ENCODE data around the gene HIVEP1.
A peak's percentile ranks its signal among the peaks of the same experiment; 100 is the strongest.

HIVEP1 gene

DNA sequence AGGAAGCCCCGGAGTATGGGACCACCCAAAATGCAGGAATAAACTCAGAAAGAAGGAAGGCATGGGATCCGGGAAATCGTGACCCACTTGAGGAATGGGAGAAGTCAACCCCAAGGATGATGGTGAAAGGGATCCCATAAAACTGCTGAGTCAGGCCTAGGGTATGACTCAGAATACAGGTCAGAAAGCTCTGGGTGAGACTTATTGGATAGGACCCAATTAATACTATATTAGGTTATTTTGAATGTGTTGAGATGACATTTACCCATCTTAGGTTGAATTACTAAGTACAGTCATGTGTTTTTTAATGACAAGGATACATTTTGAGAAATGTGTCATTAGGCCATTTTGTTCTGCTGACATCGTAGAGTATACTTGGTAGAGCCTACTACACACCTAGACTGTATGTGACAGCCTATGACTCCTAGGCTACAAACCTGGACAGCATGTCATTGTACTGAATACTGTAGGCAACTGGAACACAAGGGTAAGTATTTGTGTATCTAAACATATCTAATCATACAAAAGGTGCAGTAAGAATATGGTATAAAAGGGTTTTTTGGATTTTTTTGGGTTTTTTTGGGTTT lies 17.1 kb upstream of the HIVEP1 start:
- DNase-seq (ENCODE audit: low read depth in 2 of 2), result no peak

DNA sequence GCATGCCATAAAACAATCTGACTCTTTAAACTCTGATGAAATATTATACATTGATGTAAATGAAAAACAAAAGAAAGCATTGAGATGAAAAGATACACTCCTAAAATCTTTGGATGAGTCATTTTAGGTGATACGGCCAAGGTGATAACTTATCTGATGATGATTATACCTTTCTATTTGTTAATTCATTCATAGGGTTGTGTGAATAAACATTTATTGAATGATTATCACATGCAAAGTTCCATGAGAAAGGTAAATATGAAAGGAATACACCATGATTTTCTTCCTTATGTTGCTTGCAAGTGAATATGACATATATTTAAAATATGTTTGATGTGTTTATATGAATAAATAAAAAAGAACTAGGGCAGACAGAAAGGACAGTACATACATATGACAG lies 15.4 kb upstream of the HIVEP1 start:
- no peak for DNase-seq (ENCODE audit: low read depth in 2 of 2)

DNA sequence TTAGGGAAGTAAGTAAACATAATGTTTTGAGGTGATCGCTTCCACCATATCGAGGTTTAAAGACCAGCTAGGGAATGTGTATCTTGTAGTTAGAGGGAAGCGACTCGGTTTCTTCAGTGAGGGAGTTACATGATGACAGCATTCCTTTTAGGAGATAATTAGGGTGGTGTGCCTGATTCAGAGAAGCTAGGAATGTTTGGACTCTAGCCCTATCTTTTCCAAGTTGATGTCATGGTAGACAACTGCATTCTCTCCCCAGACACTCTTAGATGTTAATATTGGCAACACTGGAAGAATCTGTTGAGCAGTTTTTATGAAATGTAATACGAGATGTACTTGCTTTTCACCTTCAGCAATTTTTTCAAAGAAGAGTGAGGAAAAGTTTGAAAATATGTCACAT lies 12.9 kb upstream of the HIVEP1 start:
- DNase-seq (ENCODE audit: low read depth in 2 of 2), result no peak

DNA sequence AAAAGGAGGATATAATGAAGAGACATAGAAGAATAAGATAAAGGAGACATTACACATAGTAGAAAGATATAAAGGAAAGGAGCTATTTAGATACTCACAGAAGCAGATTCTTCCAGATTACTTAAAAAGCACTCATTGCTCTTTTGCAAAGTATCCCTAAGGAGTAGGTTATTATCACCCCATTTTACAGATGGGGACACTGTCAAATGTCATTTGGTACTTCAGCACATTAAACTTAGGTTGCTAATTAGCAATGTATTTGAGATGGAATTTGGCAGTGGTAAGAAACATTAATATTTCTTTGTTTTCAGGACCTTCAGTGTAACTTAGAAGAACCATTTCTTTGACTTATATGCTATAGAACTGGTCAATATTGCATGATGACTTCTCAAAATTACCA lies 11.9 kb upstream of the HIVEP1 start:
- no peak for DNase-seq (ENCODE audit: low read depth in 2 of 2)

DNA sequence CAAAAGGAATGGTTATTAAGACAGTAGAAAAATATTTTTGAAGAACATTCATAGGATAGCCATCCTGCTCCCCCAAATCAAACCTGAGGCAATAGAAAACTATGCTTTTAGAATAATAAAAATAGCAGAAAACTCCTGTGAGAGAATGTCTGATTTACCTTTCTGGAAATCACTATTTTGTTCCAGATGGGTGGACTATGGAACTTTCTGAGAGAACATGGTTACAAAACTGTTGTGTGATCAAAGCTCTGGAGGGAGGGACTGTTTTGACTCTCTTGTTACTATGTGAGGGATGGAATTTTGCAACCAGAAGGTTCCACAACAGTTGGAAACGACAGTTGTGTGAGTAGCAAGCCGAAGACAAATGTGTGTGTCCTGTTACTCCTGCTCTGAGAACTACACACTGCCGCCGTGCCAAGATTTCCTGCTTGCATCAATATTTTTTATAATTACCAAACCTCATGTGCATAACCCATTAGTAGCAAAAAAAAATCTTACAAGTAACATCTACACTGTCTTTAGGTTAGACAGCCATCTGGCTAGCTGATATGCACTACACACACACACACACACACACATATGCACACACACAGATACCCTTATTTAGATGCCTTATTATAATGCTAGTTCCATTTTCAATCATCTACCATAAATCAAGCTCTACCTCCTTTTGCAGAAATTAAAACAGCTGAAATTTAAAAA lies 11.0 kb upstream of the HIVEP1 start:
- DNase-seq (ENCODE audit: low read depth in 2 of 2), result no peak

DNA sequence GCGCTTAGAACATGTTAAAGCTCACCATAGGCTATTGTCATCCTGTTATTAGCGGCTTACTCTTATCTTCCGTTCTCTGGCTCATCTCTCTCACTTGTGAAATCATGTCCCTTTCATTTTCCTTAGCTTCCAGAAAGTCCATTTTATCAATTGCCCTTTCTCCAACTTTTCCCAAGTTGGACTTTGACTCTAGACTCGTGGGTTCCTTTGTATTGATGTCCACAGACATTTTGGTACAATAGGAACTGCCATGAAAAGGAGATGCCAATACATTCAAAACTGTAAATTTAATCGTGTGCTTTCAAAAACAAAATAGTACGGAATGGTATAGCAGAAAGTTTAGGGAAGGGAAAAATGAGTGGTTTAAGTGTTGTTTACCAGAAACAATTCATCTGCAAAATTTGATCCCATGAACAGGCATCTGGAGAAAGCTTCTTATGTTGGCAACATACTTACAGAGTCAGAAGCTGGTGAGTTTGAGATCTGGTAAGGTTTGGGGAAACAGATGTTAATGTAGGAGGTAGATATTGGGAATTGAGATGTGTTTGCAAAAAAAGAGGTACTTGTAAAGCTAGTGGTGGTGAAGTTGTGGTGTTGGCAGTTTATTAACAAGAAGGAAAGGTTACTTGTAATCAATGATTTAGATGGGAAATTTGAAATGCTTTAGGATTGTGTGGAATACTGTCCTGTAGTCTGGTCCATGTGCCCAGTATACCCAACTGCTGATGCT lies 10.2 kb upstream of the HIVEP1 start:
- DNase-seq (ENCODE audit: low read depth in 2 of 2), result no peak

DNA sequence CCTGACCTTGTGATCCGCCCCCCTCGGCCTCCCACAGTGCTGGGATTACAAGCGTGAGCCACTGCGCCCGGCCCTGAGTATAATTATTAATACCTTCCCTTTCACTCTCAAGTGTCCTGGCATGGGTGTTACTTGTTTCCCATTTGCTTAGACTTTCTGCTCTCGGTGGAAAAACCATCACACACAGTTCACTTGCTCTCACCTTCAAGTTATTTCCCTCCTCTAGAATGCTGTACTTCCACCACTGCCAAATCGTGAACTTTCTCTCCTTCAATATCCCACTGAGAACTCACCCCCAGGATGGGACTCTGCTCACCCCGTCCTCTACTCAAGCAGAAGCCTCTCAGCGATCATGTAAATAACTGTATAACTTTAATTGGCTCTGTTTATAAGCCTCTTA lies 4.6 kb upstream of the HIVEP1 start:
- no peak for DNase-seq (ENCODE audit: low read depth in 2 of 2)

DNA sequence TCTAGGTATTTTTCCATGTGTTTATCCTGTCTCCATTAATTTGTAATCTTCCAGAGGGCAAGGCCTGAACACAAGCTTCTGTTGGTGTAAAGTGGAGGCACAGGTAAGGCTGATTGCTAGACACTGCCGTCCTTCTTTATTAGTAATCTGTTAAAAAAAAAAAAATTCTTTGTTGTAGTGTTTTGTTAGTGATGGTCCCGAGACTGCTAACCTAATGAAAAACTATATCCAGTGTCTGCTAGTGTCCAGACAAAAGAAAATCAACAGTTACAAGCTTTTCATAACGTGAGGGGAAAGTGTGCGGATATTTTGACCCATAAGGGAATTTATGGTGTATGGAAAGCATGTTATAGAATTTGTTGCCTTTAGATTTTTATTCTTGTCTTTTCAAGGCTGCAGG lies 4.2 kb upstream of the HIVEP1 start:
- DNase-seq (ENCODE audit: low read depth in 2 of 2), result no peak

DNA sequence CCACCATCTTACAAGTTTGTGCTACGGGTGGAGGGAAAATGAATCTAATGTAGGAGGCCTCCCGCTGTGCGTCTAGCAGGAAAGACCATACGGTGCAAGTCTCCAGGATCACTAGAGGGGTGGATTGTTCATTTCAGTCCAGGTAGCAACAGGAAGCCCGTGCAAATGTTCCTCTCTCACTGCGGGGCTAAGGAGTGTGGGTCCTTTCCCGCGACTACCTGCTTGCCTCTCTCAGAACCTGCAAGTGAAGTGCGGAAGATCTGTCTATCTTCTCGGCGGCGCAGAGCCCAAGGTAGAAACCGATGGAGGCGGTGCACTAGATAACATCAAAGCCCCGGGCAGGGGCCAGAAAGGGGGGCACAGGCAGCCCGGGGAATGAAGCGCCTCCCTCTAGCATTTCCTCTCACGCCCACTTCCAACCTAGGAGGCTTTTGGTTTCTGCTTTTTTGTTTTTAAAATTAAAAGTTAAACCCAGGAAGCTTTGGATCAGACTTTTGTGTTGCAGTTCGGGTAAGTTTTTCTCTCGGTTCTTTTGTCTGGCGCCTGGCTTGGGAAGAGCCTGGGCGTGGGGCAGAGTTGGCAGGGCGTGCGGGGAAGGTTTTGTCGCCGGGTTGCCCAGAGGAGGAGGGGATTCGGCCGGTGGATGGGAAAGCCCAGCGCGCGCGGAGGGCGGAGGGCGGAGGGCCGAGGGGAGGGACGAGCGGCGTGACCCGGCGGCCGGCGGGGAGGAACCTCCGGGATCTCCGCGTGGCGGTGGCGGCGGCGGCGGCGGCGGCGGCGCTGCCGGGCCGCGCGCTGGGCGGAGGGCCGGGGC lies 3.5 kb upstream of the HIVEP1 start:
- DNase-seq (ENCODE audit: low read depth in 2 of 2), result peak; percentile 69 to 70

DNA sequence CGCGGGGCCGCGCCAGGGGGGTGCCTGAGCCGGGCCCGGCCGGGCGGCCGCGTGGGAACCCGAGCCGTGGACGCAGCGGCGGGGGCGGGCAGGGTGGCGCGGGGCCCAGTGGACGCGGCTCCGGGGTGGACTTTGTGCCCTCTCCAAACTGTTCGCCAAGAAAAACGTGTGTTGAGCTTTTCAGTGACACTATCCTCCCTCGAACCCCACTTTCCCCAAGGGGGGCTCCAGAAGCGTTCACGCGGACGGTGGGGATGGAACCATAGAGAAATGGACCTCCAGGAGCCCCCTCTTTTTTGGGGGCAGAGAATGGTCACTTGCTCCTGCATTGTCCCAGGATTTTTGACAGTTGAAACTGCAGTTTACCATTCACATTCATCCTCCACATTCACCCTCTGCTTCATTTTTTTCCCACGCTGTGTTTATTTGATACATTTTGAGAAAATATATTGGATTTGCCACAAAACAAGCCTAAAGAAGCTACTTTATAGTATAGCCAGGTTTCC lies 2.9 kb upstream of the HIVEP1 start:
- no peak for DNase-seq (ENCODE audit: low read depth in 2 of 2)

DNA sequence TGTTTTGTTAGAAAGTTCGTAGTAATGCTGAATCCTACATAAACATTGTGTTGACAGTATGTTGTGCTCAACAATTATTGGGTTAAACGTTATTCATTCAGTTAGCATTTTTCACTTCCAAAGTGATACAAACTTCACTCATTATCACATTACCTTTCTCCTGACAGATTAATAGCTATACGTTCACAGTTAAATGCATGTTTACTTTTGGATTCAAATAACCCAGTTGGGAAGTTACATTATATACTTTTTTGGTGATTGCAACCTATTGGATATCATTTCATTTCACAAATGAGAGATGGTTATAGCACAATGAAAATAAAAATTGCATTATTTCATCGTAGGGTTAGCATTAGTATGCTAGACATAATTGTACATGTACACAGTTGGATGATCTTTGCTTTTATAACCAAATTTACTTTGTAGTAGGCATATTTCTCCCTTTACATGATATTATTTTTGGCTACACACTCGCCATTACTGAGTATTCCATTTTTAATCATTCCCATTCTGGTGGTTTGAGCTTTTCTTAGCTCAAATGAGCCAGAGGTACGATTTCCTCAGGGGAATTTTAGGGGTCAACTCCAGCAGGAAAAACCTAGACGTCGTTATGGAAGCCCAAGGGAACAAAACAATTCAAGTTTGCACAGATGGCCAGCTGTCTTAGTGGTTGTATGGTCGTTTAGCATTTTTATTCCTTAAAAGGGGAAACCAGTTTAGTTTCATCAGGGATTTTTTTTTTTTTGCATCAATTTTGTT lies 2.1 kb upstream of the HIVEP1 start:
- DNase-seq (ENCODE audit: low read depth in 2 of 2), result no peak

DNA sequence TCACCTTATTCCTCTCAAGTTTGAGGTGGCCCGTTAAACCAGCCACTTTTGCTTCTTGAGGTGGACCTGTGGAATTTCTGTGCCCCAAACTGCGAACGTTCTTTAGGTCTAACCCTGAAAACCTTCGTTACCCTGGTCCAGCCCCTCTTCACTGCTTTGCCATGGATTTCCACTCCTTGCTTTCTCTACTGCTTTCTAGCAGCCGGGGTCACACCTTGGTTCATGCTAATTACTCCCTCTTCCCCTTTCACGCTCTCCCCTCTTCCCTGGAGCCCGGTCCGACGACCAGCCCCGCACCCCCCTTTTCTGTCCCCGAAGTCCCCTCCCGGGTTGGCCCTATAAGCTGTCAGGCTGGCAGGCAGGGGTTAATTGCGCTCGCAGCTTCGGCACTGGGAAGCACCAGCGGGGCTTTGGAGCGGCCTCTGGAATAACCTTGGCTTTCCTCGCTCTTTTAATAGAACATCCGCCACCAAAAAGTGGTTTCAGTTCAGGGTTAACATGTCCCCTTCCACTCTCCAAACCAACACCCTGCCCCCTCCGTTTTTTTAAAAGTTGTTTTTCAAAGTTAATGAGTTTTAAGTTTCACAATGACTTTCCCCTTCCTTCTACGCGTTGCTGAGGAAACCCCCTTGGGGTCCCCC lies 1.4 kb upstream of the HIVEP1 start:
- peak in 1 of 2 donors; percentile 27 for DNase-seq (ENCODE audit: low read depth in 2 of 2)

DNA sequence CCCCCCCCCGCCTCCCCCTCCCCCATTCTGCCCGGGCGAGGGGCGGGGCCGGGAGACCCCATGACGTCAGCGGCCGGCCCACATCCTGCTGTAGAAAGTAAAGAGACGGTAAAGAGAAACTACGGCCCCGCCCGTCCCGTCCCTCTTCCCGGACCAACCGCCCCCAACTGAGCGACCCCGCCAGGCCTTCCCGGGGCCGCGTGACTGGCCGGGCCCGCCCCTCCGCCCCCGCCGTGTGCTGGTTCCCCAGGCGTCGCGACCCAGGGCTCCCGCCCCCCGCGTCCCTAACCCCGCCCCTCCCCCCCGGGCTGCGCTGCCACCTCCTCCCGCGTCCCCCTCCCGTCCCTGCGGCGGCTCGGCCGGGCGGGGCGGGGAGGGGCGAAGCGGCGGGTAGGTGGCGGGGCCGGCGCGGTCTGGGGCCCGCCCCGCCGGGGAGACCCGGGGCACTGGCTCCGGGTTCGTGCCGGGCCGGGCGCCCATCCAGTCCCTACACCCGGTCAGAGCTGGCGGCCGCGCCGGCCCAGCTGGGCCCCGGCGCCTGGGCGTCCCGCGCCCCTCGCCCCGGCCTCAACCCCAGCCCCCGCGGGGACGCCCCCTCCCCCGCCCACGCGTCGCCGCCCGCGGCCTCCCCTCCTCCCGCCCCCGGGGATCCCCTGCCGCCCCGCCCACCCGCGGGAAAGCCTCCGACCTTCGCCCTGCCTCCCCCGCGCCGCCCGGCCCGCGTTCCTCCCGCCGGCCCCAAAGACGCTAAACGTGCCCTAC lies 655 bp upstream of the HIVEP1 start:
- peak; percentile 93 to 94 for DNase-seq (ENCODE audit: low read depth in 2 of 2)

DNA sequence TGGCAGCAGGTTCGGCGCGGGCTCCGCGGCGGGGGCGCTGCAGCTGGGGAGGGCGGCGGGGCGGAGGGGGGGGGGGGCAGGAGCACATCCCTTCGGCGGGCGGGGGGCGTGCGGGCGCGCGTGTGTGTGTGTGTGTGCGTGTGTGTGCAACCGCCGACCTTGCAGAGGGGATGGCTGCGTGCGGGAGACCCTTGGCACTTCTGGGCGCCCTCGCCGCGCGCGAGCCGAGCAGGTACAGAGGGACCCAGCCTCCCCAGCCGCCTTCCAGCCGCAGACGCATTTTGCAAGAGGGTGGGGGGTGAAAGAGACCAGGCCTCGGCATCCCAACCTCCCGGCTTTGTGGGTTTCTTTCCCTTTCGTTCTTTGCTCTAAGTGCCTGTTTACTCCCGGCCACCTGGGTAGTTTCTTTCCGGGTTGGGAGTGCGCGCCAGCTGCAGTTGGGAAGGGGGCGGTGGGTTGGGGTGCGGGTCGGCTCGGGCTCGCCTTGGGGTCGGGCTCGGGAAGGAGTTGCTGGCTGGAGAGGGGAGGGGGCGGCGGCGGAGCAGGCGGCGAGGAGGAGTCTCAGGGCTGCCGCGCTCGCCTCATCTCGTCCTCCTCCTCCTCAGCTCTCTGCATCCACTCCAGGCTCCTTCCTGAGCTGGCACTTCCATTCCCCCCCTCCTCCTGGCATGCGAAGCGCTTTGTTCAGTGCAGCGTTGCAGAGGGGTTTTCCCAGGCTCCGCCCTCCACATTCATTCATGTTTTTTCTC lies 620 bp downstream of the HIVEP1 start:
- peak; percentile 52 to 59 for DNase-seq (ENCODE audit: low read depth in 2 of 2)

DNA sequence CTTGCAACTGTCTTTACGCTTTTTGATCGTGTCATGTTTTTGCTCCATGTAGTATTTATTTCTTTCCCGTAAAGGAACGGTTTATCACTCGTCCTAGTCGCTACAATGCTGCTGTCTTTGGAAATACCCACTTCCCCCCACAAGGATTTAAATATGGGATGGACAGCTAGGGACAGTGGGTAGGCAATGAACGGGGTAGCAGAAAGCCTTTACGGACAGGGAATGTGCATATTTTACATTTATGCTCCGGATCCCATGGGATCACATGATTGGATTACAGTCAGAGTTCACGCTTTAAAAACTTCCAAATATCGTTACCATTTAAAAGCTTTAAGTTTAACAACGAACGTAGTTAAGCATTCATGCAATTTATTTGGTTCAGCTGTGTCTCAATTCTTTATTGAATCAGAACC lies 1.2 kb downstream of the HIVEP1 start:
- no peak for DNase-seq (ENCODE audit: low read depth in 2 of 2)

DNA sequence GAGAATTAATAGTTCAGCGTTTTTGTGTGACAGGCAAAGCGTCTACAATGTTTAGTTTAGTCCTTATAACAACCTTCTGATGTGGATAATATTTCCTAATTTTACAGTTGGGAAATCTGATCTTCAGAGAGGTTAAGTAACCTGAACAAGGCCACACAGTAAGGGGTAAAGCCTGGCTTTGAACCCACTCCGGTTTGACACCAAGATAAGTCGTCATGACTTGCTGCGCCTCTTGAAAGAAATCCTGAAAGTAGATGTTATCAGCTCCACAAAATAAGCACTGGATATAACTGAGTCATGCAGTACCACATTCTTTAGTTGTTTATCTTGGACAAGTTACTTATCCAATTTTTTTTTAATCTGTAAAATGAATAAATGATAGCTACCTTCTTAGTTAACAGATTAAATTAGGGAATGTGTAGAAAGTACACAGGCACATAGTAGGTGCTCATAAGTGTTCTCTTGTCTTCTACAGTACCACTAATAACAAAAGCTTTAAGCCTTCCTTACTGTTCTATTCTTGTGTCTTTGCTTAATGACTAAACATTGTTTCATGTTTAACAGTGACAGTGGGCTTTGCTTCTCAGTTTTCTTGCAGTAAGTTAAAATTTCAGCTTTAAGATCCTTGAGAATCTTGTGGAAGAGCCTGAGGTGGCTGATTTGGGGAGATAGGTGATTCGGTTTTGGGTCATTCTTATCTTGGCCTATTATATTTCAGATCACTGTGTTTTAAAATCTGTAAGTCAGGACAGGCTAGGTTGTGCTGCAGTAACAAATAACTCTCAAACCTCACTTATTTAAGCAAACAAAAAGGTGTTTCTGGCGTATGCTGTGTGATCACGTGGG lies 2.1 kb downstream of the HIVEP1 start:
- DNase-seq (ENCODE audit: low read depth in 2 of 2), result no peak

DNA sequence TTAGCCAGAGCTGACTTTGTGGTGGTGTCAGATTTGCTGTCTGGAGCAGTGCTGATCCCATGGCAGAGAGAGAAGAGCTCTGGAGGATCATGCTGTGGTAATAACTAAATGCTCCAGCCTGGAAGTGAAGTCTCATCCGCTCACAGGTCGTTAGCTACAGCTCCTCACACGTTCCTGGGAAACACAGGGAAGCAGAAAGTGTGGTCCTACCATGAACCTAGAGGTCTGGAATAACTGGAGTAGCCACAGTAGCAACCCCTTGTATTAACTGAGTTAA lies 2.7 kb downstream of the HIVEP1 start:
- DNase-seq (ENCODE audit: low read depth in 2 of 2), result no peak

DNA sequence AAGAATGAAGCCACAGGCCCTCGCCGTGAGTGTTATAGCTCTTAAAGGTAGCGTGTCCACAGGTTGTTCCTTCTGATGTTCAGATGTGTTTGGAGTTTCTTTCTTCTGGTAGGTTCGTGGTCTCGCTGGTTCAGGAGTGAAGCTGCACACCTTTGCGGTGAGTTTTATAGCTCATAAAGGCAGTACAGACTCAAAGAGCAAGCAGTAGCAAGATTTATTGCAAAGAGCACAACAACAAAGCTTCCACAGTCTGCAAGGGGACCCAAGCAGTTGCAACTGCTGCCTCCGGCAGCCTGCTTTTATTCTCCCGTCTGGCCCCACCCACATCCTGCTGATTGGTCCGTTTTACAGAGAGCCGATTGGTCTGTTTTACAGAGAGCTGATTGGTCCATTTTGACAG lies 5.2 kb downstream of the HIVEP1 start:
- no peak for DNase-seq (ENCODE audit: low read depth in 2 of 2)

Measured in stimulated activated CD4-positive, alpha-beta T cell treated with anti-CD3 and anti-CD28 coated beads, Interleukin-1b, Interleukin-23, amount 100 ng/mL, for 4 hours (primary cell).